Panc1 (cell line): ENCODE measurements around the gene CRTC1.

Experiments used
- POLR2AphosphoS5 ChIP-seq: IDR thresholded peaks from 2 replicates; pipeline ENCODE4 v1.6.1; 2012; ENCODE audit warnings: mild to moderate bottlenecking, low read depth, low read length, moderate library complexity
- TF ChIP-seq, protein P1 (sequence below): fragments of 450-650 bp; IDR thresholded peaks from 2 replicates; pipeline ENCODE4 v1.5.1; 2017; ENCODE audit warnings: mild to moderate bottlenecking
- TF ChIP-seq, protein P2 (sequence below), 2 experiments: IDR thresholded peaks; 2 replicates each; pipeline ENCODE4 v1.6.1; 2011 to 2012; ENCODE audit warnings: low read depth in 2 of 2, control low read depth in 1 of 2, low read length in 1 of 2, mild to moderate bottlenecking in 1 of 2, moderate library complexity in 1 of 2; ENCODE audit not compliant: insufficient read depth in 1 of 2

DNA sequence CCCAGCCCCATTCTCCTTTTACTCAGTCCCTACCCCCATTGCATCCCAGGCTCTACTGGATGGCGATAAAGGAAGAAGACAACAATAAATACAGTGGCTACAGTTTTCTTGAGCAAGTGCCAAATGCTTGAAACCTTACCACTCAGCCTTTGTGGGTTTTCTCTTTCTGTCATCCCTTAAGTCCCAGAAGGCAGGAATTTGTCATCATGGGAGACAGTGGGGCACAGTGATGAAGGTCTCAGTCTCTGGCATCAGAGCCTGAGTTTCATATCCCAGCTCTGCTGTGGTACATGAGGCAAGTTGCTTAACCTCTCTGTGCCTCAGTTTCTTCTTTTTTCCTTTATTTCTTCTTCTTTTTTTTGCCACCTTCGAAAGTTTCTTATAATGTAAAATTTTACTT, 112.8 kb downstream of the CRTC1 start:
- TF ChIP-seq, protein P1, sequence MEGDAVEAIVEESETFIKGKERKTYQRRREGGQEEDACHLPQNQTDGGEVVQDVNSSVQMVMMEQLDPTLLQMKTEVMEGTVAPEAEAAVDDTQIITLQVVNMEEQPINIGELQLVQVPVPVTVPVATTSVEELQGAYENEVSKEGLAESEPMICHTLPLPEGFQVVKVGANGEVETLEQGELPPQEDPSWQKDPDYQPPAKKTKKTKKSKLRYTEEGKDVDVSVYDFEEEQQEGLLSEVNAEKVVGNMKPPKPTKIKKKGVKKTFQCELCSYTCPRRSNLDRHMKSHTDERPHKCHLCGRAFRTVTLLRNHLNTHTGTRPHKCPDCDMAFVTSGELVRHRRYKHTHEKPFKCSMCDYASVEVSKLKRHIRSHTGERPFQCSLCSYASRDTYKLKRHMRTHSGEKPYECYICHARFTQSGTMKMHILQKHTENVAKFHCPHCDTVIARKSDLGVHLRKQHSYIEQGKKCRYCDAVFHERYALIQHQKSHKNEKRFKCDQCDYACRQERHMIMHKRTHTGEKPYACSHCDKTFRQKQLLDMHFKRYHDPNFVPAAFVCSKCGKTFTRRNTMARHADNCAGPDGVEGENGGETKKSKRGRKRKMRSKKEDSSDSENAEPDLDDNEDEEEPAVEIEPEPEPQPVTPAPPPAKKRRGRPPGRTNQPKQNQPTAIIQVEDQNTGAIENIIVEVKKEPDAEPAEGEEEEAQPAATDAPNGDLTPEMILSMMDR: no peak
- TF ChIP-seq POLR2AphosphoS5: no peak
- TF ChIP-seq, protein P2, sequence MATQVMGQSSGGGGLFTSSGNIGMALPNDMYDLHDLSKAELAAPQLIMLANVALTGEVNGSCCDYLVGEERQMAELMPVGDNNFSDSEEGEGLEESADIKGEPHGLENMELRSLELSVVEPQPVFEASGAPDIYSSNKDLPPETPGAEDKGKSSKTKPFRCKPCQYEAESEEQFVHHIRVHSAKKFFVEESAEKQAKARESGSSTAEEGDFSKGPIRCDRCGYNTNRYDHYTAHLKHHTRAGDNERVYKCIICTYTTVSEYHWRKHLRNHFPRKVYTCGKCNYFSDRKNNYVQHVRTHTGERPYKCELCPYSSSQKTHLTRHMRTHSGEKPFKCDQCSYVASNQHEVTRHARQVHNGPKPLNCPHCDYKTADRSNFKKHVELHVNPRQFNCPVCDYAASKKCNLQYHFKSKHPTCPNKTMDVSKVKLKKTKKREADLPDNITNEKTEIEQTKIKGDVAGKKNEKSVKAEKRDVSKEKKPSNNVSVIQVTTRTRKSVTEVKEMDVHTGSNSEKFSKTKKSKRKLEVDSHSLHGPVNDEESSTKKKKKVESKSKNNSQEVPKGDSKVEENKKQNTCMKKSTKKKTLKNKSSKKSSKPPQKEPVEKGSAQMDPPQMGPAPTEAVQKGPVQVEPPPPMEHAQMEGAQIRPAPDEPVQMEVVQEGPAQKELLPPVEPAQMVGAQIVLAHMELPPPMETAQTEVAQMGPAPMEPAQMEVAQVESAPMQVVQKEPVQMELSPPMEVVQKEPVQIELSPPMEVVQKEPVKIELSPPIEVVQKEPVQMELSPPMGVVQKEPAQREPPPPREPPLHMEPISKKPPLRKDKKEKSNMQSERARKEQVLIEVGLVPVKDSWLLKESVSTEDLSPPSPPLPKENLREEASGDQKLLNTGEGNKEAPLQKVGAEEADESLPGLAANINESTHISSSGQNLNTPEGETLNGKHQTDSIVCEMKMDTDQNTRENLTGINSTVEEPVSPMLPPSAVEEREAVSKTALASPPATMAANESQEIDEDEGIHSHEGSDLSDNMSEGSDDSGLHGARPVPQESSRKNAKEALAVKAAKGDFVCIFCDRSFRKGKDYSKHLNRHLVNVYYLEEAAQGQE (IDR thresholded peaks at IDR 0.05; ENCODE audit: insufficient read depth in 1 of 2, low read depth in 2 of 2, low read length in 1 of 2): no peak
